GM12875 (cell line): ENCODE measurements around the gene PKIG.

Experiments
- H3K4me3 ChIP-seq: one replicate; pipeline ENCODE4 v1.5.1; 2011; ENCODE audit warnings: low read depth, low read length, control low read depth
- CTCF ChIP-seq: IDR thresholded peaks from 2 replicates; pipeline ENCODE4 v1.5.1; 2011; ENCODE audit warnings: low read depth, mild to moderate bottlenecking, control low read depth, inconsistent platforms, low read length, moderate library complexity, borderline replicate concordance; ENCODE audit not compliant: insufficient read depth

Gene PKIG

GRCh38 chr20:44579313-44580081 lies 2.9 kb upstream of the PKIG start:
- no peak overlapping the region for H3K4me3 ChIP-seq
- TF ChIP-seq CTCF: no peak

- no peak for TF ChIP-seq CTCF
- H3K4me3 ChIP-seq: no peak overlapping the region
Observed at GRCh38 chr20:44580581-44581268, 1.7 kb upstream of the PKIG start.

- H3K4me3 ChIP-seq: no peak overlapping the region
- TF ChIP-seq CTCF: no peak
Observed at GRCh38 chr20:44581515-44581914, 864 bp upstream of the PKIG start.

- TF ChIP-seq CTCF: no peak
- no peak overlapping the region for H3K4me3 ChIP-seq
Observed at GRCh38 chr20:44583157-44583556, 778 bp downstream of the PKIG start.

GRCh38 chr20:44584162-44584561 lies 1.8 kb downstream of the PKIG start:
- no peak overlapping the region for H3K4me3 ChIP-seq
- TF ChIP-seq CTCF: no peak

GRCh38 chr20:44585057-44585963 lies 2.9 kb downstream of the PKIG start:
- no peak overlapping the region for H3K4me3 ChIP-seq
- TF ChIP-seq CTCF: no peak
